Heart left ventricle (tissue), 16 donors: ENCODE data around the gene SYTL5. TPM values are rescaled to one million over a fixed set of nuclear protein-coding genes. Genes with fewer than 3 reads are reported as not detected.

ENCODE experiments used
- ATAC-seq, 4 donors: fragments of 200-7000 bp; cut with Tn5 transposase; one replicate each; pipeline ENCODE4 v1.9.1; 2020 to 2022; ENCODE audit warnings: moderate library complexity in 4 of 4, mild to moderate bottlenecking in 3 of 4, moderate number of reproducible peaks in 1 of 4
- DNase-seq, 5 donors: peaks; one replicate each; pipeline ENCODE4 v3.0.0-alpha.2; 2020
- H3K27ac ChIP-seq, 12 donors: fragments of 200-600 bp; sonication (generic) in 4 of 12; one replicate each; pipeline versions ENCODE4 v1.5.0 to v1.8.0; 2016 to 2022; ENCODE audit warnings: mild to moderate bottlenecking in 2 of 12
- H3K27me3 ChIP-seq, 9 donors: fragments of 200-600 bp; sonication (generic) in 2 of 9; one replicate each; pipeline versions ENCODE4 v1.5.1 to v1.8.0; 2016 to 2022; ENCODE audit warnings: mild to moderate bottlenecking in 3 of 9
- H3K36me3 ChIP-seq, 9 donors: fragments of 200-600 bp; sonication (generic) in 2 of 9; one replicate each; pipeline versions ENCODE4 v1.5.0 to v1.8.0; 2018 to 2022; ENCODE audit warnings: mild to moderate bottlenecking in 2 of 9
- H3K4me1 ChIP-seq, 12 donors: fragments of 200-600 bp; sonication (generic) in 4 of 12; one replicate each; pipeline versions ENCODE4 v1.5.0 to v1.8.0; 2016 to 2022; ENCODE audit warnings: mild to moderate bottlenecking in 3 of 12
- H3K4me3 ChIP-seq, 12 donors: fragments of 200-600 bp; sonication (generic) in 4 of 12; one replicate each; pipeline versions ENCODE4 v1.5.0 to v1.8.0; 2017 to 2022; ENCODE audit warnings: mild to moderate bottlenecking in 9 of 12, moderate library complexity in 4 of 12
- H3K9me3 ChIP-seq, 12 donors: fragments of 200-600 bp; sonication (generic) in 4 of 12; one replicate each; pipeline versions ENCODE4 v1.5.0 to v1.8.0; 2016 to 2022; ENCODE audit warnings: mild to moderate bottlenecking in 1 of 12
- POLR2A ChIP-seq, 2 donors: fragments of 450-650 bp; IDR thresholded peaks; one replicate each; pipeline ENCODE4 v1.6.1; 2017; ENCODE audit warnings: antibody characterized with exemption in 2 of 2, mild to moderate bottlenecking in 2 of 2, moderate library complexity in 2 of 2
- WGBS, 4 donors: extraction: QIAGEN DNeasy Blood & Tissue Kit in 2 of 4; methylation state at CpG; one replicate each; pipeline versions ENCODE4 v1.1.5 to v1.1.7; 2013 to 2018; 5-methylcytosine and 5-hydroxymethylcytosine counted together
- intact Hi-C, 10 donors: fragments of 100-400 bp; cut with DNase I; formaldehyde crosslinking; loops; one replicate each; pipeline versions ENCODE4 v1.11.1 to v1.14.2; 2022
- polyA plus RNA-seq, 2 donors: library from polyadenylated mRNA; stranded (reverse); fragments of 200-250 nt; gene quantifications; one replicate each; pipeline ENCODE4 v1.2.3, GENCODE V29; 2013
- total RNA-seq, 9 donors: library from RNA; depleted of rRNA in 2 of 9; stranded (reverse); fragments of >200 nt in 2 of 9; fragmentation: NEBNext Ultra II Directional in 3 of 9; extraction: Animal tissue kit (Norgen Biotek cat#: 25700) in 3 of 9; gene quantifications; one replicate each; pipeline versions ENCODE4 v1.1.0 to v1.2.4, GENCODE V29; 2016 to 2023
- TF ChIP-seq, protein P1 (sequence below), 12 donors: fragments of 200-600 bp; sonication (generic) in 4 of 12; IDR thresholded peaks; one replicate each; pipeline versions ENCODE4 v1.5.0 to v1.8.0; 2018 to 2022; ENCODE audit warnings: antibody characterized with exemption in 12 of 12, mild to moderate bottlenecking in 5 of 12
- donor health status: ischemic (EF 13 %, LVEDD 7.1; RV severe dilation, severe dysfunction).
- donor health status: healthy with polysubstance abuse.
- donor health status: DM: no; HTN: yes; CAD: no.
- donor health status: DM: no; HTN: no; CAD: no.
- donor health status: ischemic (EF 25% LVEDD 6.9; RV normal size, moderate dysfunction).
- donor health status: ischemic (EF 25% LVEDD 5.7; RV mildly dilated, moderate dysfunction).
- donor health status: healthy.
- donor health status: DM: yes; HTN: yes; CAD: no.
- donor health status: ischemic (EF 35%, LVEDD 5.7; RV mildly dilated, moderate dysfunction).
- donor health status: nonischemic (EF 11% LVEDD 7.7; RV severe dilation, severe dysfunction).
- donor health status: DM: yes; HTN: yes; CAD: no.
- donor health status: PGD.
- donor health status: ischemic (EF 29% LVEDD 5.4; RV normal size, mild dysfunction).
- donor health status: nonischemic (EF 23%, LVEDD 6.1; RV moderate dilation, normal function).

Gene SYTL5
- total and polyA plus RNA-seq, 11 donors: 0.04 to 2.8 (median 0.29) TPM; not detected in 2

GRCh38 chrX:38138900-38139299 lies 132.5 kb downstream of the SYTL5 start:
- Histone ChIP-seq H3K4me3 (no peak overlapping the region), H3K4me1 (peaks cover 0 to 8% (median 0%) of the 10 kb centered on the region in 12 donors), H3K27ac (no peak overlapping the region), H3K9me3 (no peaks in the 10 kb centered on the region), H3K36me3 (no peaks in the 10 kb centered on the region), H3K27me3 (peaks cover 0 to 18% (median 0%) of the 10 kb centered on the region in 9 donors)
- no peak for TF ChIP-seq POLR2A (IDR thresholded peaks at IDR 0.05)
- TF ChIP-seq, protein P1, sequence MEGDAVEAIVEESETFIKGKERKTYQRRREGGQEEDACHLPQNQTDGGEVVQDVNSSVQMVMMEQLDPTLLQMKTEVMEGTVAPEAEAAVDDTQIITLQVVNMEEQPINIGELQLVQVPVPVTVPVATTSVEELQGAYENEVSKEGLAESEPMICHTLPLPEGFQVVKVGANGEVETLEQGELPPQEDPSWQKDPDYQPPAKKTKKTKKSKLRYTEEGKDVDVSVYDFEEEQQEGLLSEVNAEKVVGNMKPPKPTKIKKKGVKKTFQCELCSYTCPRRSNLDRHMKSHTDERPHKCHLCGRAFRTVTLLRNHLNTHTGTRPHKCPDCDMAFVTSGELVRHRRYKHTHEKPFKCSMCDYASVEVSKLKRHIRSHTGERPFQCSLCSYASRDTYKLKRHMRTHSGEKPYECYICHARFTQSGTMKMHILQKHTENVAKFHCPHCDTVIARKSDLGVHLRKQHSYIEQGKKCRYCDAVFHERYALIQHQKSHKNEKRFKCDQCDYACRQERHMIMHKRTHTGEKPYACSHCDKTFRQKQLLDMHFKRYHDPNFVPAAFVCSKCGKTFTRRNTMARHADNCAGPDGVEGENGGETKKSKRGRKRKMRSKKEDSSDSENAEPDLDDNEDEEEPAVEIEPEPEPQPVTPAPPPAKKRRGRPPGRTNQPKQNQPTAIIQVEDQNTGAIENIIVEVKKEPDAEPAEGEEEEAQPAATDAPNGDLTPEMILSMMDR (IDR thresholded peaks at IDR 0.05): no peak
- DNase-seq: no peak
- intact Hi-C loops: no loop called here
- ATAC-seq: no peak
- WGBS, 4 donors: 77 to 89% (median 84%) methylated on average over 2 of the region's 2 CpGs

DNA sequence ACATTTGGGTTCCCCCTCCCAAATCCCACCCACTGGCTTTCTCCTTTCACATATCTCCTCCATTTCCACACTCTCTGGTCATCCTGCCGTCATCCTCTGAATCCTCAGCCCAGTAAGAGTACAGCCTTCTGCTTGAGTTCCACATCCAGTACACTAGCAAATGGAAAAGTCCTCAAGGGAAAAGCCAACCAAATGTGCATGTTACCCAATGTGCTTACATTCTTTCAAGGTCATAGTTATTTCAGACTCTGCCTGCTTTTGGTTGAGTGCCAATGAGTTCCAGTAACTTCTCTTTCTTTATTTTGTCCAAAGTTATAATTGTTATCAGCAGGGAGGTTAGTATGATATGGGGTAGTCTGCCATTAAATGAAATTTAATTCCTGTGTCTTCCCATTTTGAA lies 136.3 kb downstream of the SYTL5 start:
- ATAC-seq (peak in 2 of 4 donors; percentile 61 to 81), DNase-seq (no peak)
- intact Hi-C loops: no loop called here
- Histone ChIP-seq H3K36me3 (no peaks in the 10 kb centered on the region), H3K27me3 (peaks cover 0 to 27% (median 0%) of the 10 kb centered on the region in 9 donors), H3K4me3 (no peak overlapping the region), H3K4me1 (peaks cover 0 to 8% (median 0%) of the 10 kb centered on the region in 12 donors), H3K9me3 (no peaks in the 10 kb centered on the region), H3K27ac (peak overlapping the region in 1 of 12 donors; percentile 19)
- WGBS, 4 donors: 27 to 63% (median 42%) methylated on average over 1 of the region's 1 CpG
- TF ChIP-seq, protein P1 (IDR thresholded peaks at IDR 0.05): no peak
- TF ChIP-seq POLR2A (IDR thresholded peaks at IDR 0.05): no peak

DNA sequence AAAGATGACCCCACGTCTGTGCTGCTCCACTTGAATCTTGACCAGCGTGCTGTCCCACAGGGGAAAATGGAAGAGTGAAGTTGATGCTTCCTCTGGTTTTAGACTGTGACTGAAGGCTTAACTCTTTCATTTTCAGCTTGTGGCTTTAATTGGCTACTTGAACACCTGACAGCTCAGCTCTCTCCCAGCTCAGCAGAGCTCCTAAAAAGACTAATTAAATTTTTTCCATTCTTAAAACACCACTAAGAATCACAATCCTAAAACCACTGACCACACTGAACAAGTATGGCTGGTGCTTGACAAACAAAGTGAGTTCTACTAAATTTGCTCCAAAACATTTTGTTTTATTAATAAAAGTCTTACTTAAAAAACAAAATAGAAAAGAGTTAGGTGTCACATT lies 142.7 kb downstream of the SYTL5 start:
- intact Hi-C loops: no loop called here
- TF ChIP-seq, protein P1 (IDR thresholded peaks at IDR 0.05): no peak
- no peak for ATAC-seq
- no peak for DNase-seq
- no peak overlapping the region for H3K27ac ChIP-seq
- H3K36me3 ChIP-seq: peaks cover 0 to 7% (median 0%) of the 10 kb centered on the region in 9 donors
- peaks cover 0 to 19% (median 0%) of the 10 kb centered on the region in 9 donors for H3K27me3 ChIP-seq
- H3K9me3 ChIP-seq: no peaks in the 10 kb centered on the region
- no peak overlapping the region for H3K4me3 ChIP-seq
- H3K4me1 ChIP-seq: no peaks in the 10 kb centered on the region
- 58 to 88% (median 79%) methylated on average over 2 of the region's 2 CpGs for WGBS, 4 donors

GRCh38 chrX:38150993-38151392 lies 144.6 kb downstream of the SYTL5 start:
- ATAC-seq (no peak), DNase-seq (no peak)
- intact Hi-C loops: no loop called here
- no peak overlapping the region for H3K4me3 ChIP-seq
- H3K9me3 ChIP-seq: no peaks in the 10 kb centered on the region
- TF ChIP-seq, protein P1 (IDR thresholded peaks at IDR 0.05): no peak
- no peak for TF ChIP-seq POLR2A (IDR thresholded peaks at IDR 0.05)
- H3K27ac ChIP-seq: no peak overlapping the region
- H3K36me3 ChIP-seq: peaks cover 0 to 8% (median 0%) of the 10 kb centered on the region in 9 donors
- H3K27me3 ChIP-seq: peaks cover 0 to 7% (median 0%) of the 10 kb centered on the region in 9 donors
- 59 to 85% (median 75%) methylated on average over 4 of the region's 4 CpGs for WGBS, 4 donors
- peaks cover 0 to 4% (median 0%) of the 10 kb centered on the region in 12 donors for H3K4me1 ChIP-seq
